SK-N-SH treated with all-trans-retinoic acid at 6 μM for 48 hours (cell line): Measurements from ENCODE around the gene RPRD2.

Experiments used
- ATAC-seq: fragments of 200-7000 bp; cut with Tn5 transposase; 3 replicates; pipeline ENCODE4 v1.9.1; 2020; ENCODE audit warnings: mild to moderate bottlenecking, moderate library complexity
- BACH2 ChIP-seq: fragments of 250-450 bp; sonication (Bioruptor Pico); IDR thresholded peaks from 2 replicates; pipeline ENCODE4 v1.9.0; 2021; ENCODE audit warnings: mild to moderate bottlenecking, borderline replicate concordance
- CREB5 ChIP-seq: fragments of 250-450 bp; sonication (Bioruptor Pico); IDR thresholded peaks from 2 replicates; pipeline ENCODE4 v1.5.1; 2020; ENCODE audit warnings: low read depth, mild to moderate bottlenecking, moderate library complexity
- CSRNP3 ChIP-seq: fragments of 250-450 bp; sonication (Bioruptor Pico); IDR thresholded peaks from 2 replicates; pipeline ENCODE4 v1.5.1; 2021; ENCODE audit warnings: mild to moderate bottlenecking, moderate library complexity
- ESRRG ChIP-seq: fragments of 250-450 bp; sonication (Bioruptor Pico); IDR thresholded peaks from 2 replicates; pipeline ENCODE4 v1.6.1; 2021; ENCODE audit warnings: mild to moderate bottlenecking
- GLIS3 ChIP-seq: fragments of 250-450 bp; sonication (Bioruptor Pico); IDR thresholded peaks from 2 replicates; pipeline ENCODE4 v1.5.0; 2020; ENCODE audit warnings: mild to moderate bottlenecking, moderate library complexity
- ISL1 ChIP-seq: fragments of 250-450 bp; sonication (Bioruptor Pico); IDR thresholded peaks from 2 replicates; pipeline ENCODE4 v2.1.2; 2022; ENCODE audit warnings: mild to moderate bottlenecking, moderate library complexity
- OSR1 ChIP-seq: fragments of 250-450 bp; sonication (Bioruptor Pico); IDR thresholded peaks from 2 replicates; pipeline ENCODE4 v1.8.0; 2022; ENCODE audit warnings: moderate library complexity, mild to moderate bottlenecking, inconsistent platforms
- PATZ1 ChIP-seq: fragments of 250-450 bp; sonication (Bioruptor Pico); IDR thresholded peaks from 2 replicates; pipeline ENCODE4 v1.8.0; 2020; ENCODE audit warnings: mild to moderate bottlenecking, moderate library complexity, borderline replicate concordance
- RARB ChIP-seq: fragments of 250-450 bp; sonication (Bioruptor Pico); IDR thresholded peaks from 2 replicates; pipeline ENCODE4 v1.8.0; 2021; ENCODE audit warnings: mild to moderate bottlenecking, moderate library complexity
- TCF4 ChIP-seq: fragments of 250-450 bp; sonication (Bioruptor Pico); IDR thresholded peaks from 2 replicates; pipeline ENCODE4 v1.8.0; 2021; ENCODE audit warnings: mild to moderate bottlenecking, moderate library complexity, borderline replicate concordance
- TOX ChIP-seq: fragments of 250-450 bp; sonication (Bioruptor Pico); IDR thresholded peaks from 2 replicates; pipeline ENCODE4 v1.8.0; 2021; ENCODE audit warnings: mild to moderate bottlenecking, moderate library complexity, borderline replicate concordance
- ZC3H10 ChIP-seq: fragments of 250-450 bp; sonication (Bioruptor Pico); IDR thresholded peaks from 2 replicates; pipeline ENCODE4 v1.5.1; 2021; ENCODE audit warnings: mild to moderate bottlenecking, moderate library complexity
- ZFP30 ChIP-seq: fragments of 450-650 bp; formaldehyde crosslinking; IDR thresholded peaks from 2 replicates; pipeline ENCODE4 v1.5.0; 2022; ENCODE audit warnings: mild to moderate bottlenecking, moderate library complexity
- ZNF565 ChIP-seq: fragments of 450-650 bp; formaldehyde crosslinking; conservative IDR thresholded peaks from 2 replicates; pipeline ENCODE4 v1.5.0; 2020; ENCODE audit warnings: low read depth, mild to moderate bottlenecking, moderate library complexity
- ZNF70 ChIP-seq: fragments of 450-650 bp; formaldehyde crosslinking; IDR thresholded peaks from 2 replicates; pipeline ENCODE4 v1.5.0; 2020; ENCODE audit warnings: mild to moderate bottlenecking, moderate library complexity
- ZNF8 ChIP-seq: fragments of 450-650 bp; formaldehyde crosslinking; IDR thresholded peaks from 2 replicates; pipeline ENCODE4 v1.5.0; 2020; ENCODE audit warnings: mild to moderate bottlenecking, moderate library complexity
- TF ChIP-seq, protein P1 (sequence below): fragments of 250-450 bp; sonication (Bioruptor Pico); IDR thresholded peaks from 2 replicates; pipeline ENCODE4 v1.5.0; 2020; ENCODE audit warnings: mild to moderate bottlenecking, moderate library complexity

The RPRD2 gene

DNA sequence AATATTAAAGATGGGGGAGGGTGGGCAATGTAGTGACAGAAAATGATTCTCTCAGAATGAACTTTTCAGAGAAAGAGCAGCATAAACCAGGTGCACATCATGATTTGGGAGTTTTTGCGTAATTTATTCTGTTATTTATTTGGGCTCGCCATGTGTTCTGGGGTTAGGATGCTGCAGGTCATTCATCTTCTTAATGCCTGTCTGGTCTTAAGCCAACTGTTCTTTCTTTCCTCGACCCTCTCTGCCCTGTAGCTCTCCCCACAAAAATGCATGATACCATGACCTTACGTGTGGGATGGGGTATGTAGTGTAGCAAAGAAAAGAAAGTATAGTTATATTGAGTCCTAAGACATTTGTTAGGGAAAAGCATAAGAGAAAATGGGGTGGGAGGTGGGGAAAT, 110.9 kb downstream of the RPRD2 start:
- ATAC-seq = no peak
- no peak for TF ChIP-seq TCF4 (CRISPR knock-in tag)

DNA sequence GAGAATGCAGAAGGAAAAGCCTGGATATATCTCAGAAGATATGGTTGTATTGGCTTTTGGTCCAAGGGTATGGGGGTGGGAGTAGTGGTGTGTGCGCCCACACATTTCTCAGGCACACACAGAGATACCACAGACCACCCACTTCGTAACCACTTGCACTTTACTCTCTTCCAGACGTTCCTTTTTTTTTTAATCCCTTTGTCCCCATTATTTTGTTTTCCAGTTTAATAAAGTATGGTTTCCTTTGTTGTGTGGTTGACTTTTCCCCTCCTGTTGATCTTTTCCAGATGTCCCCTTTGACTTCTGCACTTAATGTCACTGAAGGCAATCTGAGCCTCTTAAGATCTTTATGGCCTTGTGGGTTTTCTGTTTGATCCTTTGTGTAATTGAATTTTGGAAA, 112.8 kb downstream of the RPRD2 start:
- no peak for ATAC-seq

DNA sequence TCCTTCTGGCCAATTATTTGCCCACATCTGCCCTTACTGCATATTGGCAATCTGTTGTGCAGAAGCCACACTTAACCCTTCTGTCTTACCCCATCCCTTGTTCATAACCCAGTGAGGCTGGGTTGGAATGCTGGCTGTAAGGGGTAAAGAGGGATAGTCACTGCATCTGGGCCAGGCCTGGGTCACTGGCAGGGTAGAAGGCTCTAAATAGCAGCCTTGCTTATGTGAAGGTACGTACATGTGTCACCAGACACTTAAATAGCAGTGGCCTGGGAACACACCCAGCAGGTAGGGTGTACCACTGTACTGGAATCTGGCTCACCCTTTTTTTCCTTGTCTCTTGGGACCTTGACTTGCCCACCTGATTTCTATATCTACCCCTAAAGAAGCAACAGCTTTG, 113.4 kb downstream of the RPRD2 start:
- no peak; the same call in 1 of the 3 replicates for ATAC-seq
- TF ChIP-seq GLIS3 = no peak
- no peak for TF ChIP-seq CREB5 (CRISPR knock-in tag)
- TF ChIP-seq CSRNP3 (CRISPR knock-in tag) = no peak
- TF ChIP-seq RARB (CRISPR knock-in tag) = no peak
- TF ChIP-seq TCF4 (CRISPR knock-in tag) = no peak
- TF ChIP-seq ISL1 = no peak

More for the DNA sequence above, 112.8 kb downstream of the RPRD2 start:
- TF ChIP-seq ESRRG (CRISPR knock-in tag) (no peak), ZNF8 (CRISPR knock-in tag) (no peak), ZC3H10 (CRISPR knock-in tag) (no peak), RARB (CRISPR knock-in tag) (no peak), TOX (no peak), ZNF565 (no peak), ZFP30 (CRISPR knock-in tag) (no peak), OSR1 (CRISPR knock-in tag) (no peak), TCF4 (CRISPR knock-in tag) (no peak), CREB5 (CRISPR knock-in tag) (no peak)
- TF ChIP-seq, protein P1, sequence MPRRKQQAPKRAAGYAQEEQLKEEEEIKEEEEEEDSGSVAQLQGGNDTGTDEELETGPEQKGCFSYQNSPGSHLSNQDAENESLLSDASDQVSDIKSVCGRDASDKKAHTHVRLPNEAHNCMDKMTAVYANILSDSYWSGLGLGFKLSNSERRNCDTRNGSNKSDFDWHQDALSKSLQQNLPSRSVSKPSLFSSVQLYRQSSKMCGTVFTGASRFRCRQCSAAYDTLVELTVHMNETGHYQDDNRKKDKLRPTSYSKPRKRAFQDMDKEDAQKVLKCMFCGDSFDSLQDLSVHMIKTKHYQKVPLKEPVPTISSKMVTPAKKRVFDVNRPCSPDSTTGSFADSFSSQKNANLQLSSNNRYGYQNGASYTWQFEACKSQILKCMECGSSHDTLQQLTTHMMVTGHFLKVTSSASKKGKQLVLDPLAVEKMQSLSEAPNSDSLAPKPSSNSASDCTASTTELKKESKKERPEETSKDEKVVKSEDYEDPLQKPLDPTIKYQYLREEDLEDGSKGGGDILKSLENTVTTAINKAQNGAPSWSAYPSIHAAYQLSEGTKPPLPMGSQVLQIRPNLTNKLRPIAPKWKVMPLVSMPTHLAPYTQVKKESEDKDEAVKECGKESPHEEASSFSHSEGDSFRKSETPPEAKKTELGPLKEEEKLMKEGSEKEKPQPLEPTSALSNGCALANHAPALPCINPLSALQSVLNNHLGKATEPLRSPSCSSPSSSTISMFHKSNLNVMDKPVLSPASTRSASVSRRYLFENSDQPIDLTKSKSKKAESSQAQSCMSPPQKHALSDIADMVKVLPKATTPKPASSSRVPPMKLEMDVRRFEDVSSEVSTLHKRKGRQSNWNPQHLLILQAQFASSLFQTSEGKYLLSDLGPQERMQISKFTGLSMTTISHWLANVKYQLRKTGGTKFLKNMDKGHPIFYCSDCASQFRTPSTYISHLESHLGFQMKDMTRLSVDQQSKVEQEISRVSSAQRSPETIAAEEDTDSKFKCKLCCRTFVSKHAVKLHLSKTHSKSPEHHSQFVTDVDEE (CRISPR knock-in tag) = no peak

DNA sequence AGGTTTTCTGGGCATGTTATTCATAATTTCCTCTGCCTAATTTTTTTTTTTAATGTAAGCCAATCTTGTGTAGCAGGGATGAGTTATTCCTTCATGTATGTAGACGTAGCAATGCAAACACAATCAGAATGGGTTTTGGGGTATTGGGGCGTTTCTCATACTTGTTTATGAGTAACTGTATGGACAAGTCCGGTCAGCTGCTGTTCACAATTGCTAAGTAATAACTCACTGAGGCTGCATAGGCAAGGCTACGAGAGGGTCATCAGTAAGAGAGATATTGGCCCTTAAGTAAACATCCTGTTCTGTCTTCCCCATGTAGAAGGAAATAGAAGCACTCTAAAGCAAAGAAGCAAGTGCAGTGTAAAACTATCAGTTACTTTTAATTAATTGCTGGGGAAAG, 113.8 kb downstream of the RPRD2 start:
- ATAC-seq = peak; percentile 21; the same call in 2 of the 3 replicates
- TF ChIP-seq ZFP30 (CRISPR knock-in tag) (no peak), TOX (no peak), RARB (CRISPR knock-in tag) (no peak), ZNF70 (CRISPR knock-in tag) (no peak), ISL1 (no peak)
- TF ChIP-seq, all 23 proteins: peak for 0

DNA sequence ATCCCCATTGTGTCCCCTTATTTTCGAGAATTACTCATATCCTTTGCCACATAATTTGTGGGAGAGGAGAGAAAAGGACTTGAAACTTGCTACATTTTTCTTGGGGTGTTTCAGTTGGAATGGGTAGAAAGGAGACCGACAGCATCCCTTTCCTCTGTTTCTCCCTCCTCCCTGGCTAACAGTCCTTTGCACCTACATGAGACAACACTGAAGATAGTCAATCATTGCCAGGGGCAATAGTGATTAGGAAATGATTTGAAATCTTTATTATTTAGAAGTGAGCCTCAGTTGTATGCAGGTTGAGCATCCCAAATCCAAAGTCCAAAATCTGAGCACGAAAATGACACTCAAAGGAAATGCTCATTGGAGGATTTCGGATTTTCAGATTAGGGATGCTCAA, 115.4 kb downstream of the RPRD2 start:
- no peak for ATAC-seq
- TF ChIP-seq ESRRG (CRISPR knock-in tag) (no peak), BACH2 (CRISPR knock-in tag) (no peak), GLIS3 (no peak), ZNF8 (CRISPR knock-in tag) (no peak), PATZ1 (CRISPR knock-in tag) (no peak)
